NB4 (cell line): ENCODE data around the gene CHRNA5.

ENCODE experiments used
- DNase-seq: peaks from one replicate; pipeline ENCODE4 v3.0.0; 2010; ENCODE audit warnings: low read depth
- H3K4me3 ChIP-seq: one replicate; pipeline ENCODE4 v1.5.1; 2011; ENCODE audit warnings: mild to moderate bottlenecking, low read depth, low read length, moderate library complexity
- MYC ChIP-seq: IDR thresholded peaks from 2 replicates; pipeline ENCODE4 v1.6.1; 2011; ENCODE audit warnings: low read depth, low read length
- POLR2A ChIP-seq: IDR thresholded peaks from 2 replicates; pipeline ENCODE4 v1.6.1; 2011; ENCODE audit warnings: mild to moderate bottlenecking; ENCODE audit not compliant: insufficient read length; ENCODE audit errors: extremely low read depth
- TF ChIP-seq, protein P1 (sequence below): IDR thresholded peaks from 2 replicates; pipeline ENCODE4 v1.6.1; 2011; ENCODE audit warnings: low read depth, low read length
- TF ChIP-seq, protein P2 (sequence below): IDR thresholded peaks from one replicate; pipeline ENCODE4 v1.5.1; 2012; ENCODE audit warnings: low read depth, low read length

CHRNA5 gene

GRCh38 chr15:78641749-78642275 is 76.5 kb downstream of the CHRNA5 start:
- no peak for DNase-seq
- no peak overlapping the region for H3K4me3 ChIP-seq
- TF ChIP-seq, protein P1, sequence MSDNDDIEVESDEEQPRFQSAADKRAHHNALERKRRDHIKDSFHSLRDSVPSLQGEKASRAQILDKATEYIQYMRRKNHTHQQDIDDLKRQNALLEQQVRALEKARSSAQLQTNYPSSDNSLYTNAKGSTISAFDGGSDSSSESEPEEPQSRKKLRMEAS, result no peak
- TF ChIP-seq, protein P2, sequence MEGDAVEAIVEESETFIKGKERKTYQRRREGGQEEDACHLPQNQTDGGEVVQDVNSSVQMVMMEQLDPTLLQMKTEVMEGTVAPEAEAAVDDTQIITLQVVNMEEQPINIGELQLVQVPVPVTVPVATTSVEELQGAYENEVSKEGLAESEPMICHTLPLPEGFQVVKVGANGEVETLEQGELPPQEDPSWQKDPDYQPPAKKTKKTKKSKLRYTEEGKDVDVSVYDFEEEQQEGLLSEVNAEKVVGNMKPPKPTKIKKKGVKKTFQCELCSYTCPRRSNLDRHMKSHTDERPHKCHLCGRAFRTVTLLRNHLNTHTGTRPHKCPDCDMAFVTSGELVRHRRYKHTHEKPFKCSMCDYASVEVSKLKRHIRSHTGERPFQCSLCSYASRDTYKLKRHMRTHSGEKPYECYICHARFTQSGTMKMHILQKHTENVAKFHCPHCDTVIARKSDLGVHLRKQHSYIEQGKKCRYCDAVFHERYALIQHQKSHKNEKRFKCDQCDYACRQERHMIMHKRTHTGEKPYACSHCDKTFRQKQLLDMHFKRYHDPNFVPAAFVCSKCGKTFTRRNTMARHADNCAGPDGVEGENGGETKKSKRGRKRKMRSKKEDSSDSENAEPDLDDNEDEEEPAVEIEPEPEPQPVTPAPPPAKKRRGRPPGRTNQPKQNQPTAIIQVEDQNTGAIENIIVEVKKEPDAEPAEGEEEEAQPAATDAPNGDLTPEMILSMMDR, result no peak
- no peak for TF ChIP-seq MYC
- TF ChIP-seq POLR2A, result no peak

GRCh38 chr15:78642331-78642730 is 77.0 kb downstream of the CHRNA5 start:
- no peak overlapping the region for H3K4me3 ChIP-seq
- TF ChIP-seq, protein P1, result no peak
- TF ChIP-seq POLR2A, result no peak
- TF ChIP-seq, protein P2, result no peak
- TF ChIP-seq MYC, result no peak
- DNase-seq, result no peak
